KBM-7 (cell line): Measurements from ENCODE around the gene C2orf72.

Experiments used
- DNase-seq: peaks from one replicate; pipeline ENCODE4 v3.0.0-alpha.2; 2015
- in situ Hi-C: fragments of 300-500 bp; cut with MboI; formaldehyde crosslinking; loops from 2 replicates; pipeline ENCODE4 v1.14.3; 2020; ENCODE audit warnings: low sequenced_read_pairs, low pct_unique_long_range_greater_than_20kb, mixed read lengths

C2orf72 gene

GRCh38 chr2:231038483-231039293 is 1.4 kb downstream of the C2orf72 start:
- no peak for DNase-seq
- in situ Hi-C loops, result no loop called here

DNA sequence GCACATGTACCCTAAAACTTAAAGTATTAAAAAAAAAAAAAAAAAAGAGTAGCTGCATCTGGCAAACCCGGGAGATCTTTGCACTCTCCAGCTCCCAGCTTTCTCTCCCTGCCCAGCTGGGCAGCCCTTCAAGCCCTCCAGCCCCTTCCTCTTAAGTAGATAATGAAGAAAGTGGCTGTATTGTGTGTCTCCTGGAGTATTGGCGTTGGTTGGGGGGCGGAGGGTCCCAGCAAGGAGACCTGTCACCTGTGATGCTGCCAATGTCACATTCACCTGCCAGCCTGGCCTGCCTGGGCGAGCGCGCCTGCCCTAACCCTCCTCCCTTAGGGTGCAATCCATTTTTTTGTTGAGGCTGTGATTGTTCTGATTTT is 2.0 kb downstream of the C2orf72 start:
- no peak for DNase-seq
- in situ Hi-C loops, result no loop called here

DNA sequence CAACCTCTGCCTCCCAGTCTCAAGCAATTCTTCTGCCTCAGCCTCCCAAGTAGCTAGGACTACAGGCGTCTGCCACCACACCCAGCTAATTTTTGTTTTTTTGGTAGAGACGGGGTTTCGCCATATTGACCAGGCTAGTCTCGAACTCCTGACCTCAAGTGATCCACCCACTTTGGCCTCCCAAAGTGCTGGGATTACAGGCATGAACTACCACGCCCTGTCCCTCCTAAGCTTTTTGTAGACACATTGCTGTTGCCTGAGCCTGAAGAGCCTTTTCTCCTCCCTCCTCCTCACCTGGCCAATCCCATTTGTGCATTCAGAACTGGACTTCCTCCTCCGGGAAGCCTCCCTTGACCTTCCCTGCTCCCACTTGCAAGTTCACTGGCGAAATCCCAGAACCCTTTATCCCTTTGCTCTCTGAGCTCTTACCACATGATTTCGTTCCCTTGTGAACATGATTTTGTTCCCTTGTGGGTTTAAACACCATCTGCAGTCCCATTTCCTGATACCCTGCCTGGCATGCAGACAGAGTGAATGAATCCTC is 2.6 kb downstream of the C2orf72 start:
- DNase-seq, result no peak
- in situ Hi-C loops, result no loop called here

DNA sequence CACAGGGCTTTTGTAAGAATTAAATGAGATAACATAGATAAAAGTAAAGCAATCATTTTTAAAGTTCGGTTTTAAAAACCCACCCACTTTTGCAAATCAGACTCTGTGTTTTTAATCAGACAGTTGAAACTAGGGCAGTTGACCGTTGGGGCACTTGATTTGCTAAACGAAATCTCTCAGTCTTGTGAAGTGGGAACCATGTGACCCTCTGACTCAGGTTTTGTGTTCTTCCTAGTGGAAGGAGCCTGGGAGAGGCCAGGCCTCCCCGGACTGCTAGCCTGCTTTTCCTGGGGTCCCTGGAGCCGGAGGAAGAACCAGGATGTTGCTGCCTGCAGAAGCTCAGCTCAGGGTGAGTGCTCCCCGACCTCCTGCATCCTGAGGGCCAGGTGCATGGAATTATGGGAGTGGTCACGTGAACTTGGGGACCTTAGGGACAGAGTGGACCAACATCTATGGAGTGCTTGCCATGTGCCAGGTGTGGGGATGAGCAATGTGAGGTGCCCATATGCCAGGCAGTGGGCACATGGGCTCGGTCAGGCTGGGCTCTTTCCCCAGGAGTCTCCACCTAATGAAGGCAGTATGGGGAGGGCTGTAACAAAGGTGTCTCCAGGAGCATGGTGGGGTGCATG is 3.9 kb downstream of the C2orf72 start:
- in situ Hi-C loops, result no loop called here
- no peak for DNase-seq

DNA sequence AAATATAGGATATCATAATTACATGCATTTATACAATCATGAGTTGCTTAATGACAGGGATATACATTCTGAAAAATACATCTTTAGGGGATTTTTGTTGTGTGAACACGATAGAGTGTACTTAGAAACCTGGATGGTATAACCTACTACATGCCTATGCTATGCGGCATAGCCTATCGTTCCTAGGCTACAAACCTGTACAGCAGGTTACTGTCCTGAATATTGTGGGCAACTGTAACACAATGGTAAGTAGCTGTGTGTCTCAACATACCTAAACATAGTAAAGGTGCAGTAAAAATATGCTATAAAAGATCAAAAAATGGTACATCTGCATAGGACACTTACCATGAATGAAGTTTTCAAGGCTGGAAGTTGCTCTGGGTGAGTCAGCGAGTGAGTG is 6.5 kb downstream of the C2orf72 start:
- DNase-seq, result no peak
- in situ Hi-C loops, result no loop called here

DNA sequence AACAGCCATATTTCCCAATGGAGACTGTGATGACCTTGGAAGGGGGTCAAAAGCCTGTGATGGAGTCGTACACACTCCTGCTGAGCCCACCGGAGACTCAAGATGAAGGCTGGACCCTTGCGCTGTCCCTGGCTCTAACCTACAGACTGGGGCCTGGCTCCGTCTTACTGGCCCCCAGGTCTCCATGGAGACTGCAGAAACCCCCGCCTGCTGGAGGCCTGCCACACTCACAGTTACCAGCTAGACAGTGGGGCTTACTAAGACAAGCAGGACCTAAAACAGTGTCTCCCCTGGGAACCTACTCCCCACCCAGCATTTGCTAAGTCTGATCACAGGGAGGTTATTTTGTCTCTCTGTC is 9.6 kb downstream of the C2orf72 start:
- no peak for DNase-seq
- in situ Hi-C loops, result no loop called here

GRCh38 chr2:231047274-231047922 is 10.1 kb downstream of the C2orf72 start:
- no peak for DNase-seq
- in situ Hi-C loops, result no loop called here

DNA sequence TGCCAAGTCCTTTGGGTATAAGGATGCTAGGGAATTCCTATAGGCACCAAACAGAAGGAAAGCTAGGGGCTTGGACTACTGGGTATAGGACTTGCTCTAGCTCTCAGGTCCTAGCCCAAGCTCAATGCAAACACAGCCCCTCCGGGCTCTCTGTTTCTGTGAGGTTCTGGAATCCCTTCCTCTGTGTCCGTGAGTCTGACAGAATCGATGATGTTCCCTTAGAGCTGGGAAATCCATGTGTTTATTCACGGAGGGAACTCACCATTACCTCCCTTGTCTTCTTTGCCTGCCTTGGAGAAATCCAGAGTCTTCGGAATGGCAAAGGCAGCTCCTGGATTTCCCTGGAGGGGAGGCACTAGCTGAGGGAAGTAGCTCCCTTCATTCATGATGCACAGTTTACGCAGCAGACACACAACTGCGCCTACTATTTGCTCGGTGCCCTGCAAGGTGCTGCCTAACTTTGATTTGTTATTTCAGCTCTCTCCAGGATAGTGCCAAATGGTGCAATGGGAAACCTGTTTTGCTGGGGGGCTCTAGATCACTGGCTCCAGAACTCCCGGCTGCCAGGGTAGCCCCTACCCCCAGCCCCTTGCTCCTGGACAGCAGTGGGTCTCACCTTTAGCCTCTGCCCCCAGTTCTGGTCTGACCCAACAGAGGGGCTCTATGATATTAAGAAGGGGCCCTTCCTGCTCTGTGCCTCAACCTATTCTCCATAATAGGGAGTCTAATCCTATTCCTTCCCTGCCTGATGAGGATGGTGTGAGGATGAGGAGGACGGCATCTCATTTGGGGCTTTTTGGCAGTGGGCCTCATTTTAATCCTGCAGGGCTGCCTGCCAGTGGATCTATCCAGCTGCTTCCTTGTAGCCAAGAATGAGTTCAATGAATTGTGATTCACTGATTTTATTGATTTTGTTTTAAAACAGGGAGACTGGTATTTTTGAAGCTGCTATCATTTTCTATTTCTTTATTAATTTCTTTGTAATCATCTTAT is 10.9 kb downstream of the C2orf72 start:
- in situ Hi-C loops, result no loop called here
- DNase-seq, result no peak

GRCh38 chr2:231049286-231050017 is 12.1 kb downstream of the C2orf72 start:
- in situ Hi-C loops, result no loop called here
- DNase-seq, result no peak

DNA sequence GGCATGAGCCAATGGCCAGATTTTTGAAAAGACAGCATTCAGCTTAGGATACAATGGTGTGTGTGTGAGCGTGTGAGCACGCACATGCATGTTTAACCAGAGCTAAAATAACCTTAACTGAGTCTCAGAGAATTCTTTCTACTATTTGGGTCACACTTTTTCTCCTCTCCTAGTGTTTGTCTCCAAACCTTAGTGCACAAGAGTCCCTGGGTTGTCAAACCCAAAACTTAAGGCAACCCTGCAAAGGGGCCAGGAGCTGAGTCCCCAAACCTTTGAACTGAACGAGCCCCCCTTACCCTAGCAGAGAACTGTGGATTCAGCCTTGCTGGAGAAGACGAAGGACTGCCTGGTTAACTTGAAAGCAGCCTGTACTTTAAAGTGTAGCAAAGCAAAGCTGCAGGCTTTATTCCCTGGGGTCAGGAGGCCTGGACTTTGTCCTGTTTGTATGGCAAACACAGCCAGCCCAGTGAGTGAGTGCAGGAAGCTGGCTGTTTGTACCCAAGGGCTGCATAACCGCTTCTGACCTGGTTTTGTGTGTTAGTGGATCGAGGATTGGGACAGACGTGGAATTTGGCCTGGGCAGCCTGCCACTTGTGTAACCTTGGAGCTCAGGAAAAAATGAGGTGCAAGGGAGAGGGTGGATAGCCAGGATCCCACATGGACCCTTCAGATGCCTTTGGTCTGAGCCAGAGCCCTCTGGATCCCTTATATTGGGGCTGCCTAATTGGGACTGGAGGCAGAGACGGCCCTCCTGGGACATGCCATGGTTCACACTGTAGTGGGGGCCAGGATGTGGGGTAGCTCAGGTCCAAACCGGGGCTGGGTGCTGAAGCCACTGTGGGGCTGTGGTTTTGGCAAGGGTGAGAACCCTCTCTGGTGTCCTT is 12.9 kb downstream of the C2orf72 start:
- DNase-seq, result no peak
- in situ Hi-C loops, result no loop called here

- in situ Hi-C loops, result no loop called here
- DNase-seq, result no peak
Measured at GRCh38 chr2:231051116-231051515, 13.8 kb downstream of the C2orf72 start.

GRCh38 chr2:231052494-231053451 is 15.4 kb downstream of the C2orf72 start:
- in situ Hi-C loops, result no loop called here
- peak; percentile 86 for DNase-seq

- DNase-seq, result no peak
- in situ Hi-C loops, result no loop called here
Measured at GRCh38 chr2:231053846-231054245, 16.5 kb downstream of the C2orf72 start.

DNA sequence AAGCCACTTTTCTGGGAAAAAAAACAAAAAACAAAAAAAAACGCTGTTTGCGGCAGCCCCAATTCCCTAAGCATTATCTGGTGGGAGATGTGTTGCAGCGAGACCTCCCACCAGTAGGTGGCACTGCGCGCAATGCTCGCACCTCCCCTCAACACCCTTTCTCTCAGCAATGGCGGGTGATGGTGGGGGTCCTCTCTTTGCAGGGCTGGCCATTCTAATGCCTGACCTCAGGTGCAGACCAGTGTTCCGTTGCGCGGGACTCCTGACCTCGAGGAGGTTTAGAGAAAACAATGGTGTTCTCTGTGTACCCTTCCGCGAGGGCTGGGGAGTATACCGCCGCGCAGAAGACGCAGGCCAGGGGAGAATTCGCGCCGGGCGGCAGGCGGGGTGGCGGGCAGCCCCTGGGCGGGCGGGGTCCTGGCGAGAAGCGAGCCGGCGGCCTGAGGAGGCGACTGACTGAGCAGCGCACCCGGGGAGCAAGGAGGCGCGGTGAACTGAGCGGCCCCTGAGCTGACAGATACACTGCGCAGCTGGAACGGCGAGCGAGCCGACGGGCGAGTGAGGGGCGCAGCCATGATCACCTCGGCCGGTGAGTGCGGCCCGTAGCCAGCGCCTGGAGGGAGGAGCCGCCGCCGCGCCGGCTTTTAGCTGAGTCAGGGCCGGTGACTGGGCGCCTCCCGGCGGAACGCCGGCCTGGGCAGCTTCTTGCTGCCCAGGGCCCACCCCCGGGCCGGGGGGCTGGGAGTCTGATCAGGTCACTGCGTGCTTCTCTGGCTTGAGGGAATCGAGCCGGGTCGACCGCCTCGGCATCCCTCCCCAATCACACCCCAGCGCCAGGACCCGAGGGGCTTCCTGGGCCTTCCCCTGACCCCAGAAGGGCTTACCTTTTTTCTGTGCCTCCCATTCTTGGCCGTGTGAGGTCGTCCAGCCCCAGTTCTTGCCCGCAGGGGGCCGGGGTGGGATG is 19.4 kb downstream of the C2orf72 start, which contains the start of gene PSMD1:
PSMD1 (plus strand) TSS at position 415 of the 964 bp plus-strand sequence; CDS start at position 574, 159 bp downstream.
- in situ Hi-C loops, result no loop called here
- peak; percentile 97 for DNase-seq

DNA sequence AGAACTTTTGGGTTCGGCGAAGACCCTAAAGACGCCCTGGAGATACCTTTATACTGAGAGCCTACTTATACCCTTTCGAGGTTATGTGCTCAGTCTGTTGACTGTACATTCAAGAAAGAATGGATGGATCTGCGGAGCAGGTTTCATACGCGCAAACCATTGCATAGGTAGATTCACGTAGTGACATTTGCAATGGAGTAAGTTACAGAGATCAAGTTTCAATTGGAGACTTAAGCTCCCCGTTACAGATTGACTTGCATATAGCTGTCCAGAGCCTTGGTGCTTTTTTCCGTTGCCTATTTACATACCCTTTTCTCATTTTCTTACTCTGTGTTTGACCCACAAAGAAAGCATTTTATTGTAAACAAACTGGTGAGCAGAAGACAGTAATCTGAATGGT is 20.3 kb downstream of the C2orf72 start:
- DNase-seq, result no peak
- in situ Hi-C loops, result no loop called here
